IPS-20b (cell line): ENCODE results near the gene CAMK1D.

Experiments used
- H3K27ac ChIP-seq: one replicate; pipeline ENCODE4 v1.5.1; 2013; ENCODE audit warnings: low read length
- H3K27me3 ChIP-seq: 2 replicates; pipeline ENCODE4 v1.6.1; 2013; ENCODE audit warnings: mild to moderate bottlenecking, low read length, inconsistent platforms; ENCODE audit not compliant: insufficient read depth
- H3K36me3 ChIP-seq: 2 replicates; pipeline ENCODE4 v1.6.1; 2013; ENCODE audit warnings: low read depth, mild to moderate bottlenecking, inconsistent platforms, low read length, moderate library complexity; ENCODE audit not compliant: insufficient read depth
- H3K4me1 ChIP-seq: 2 replicates; pipeline ENCODE4 v1.6.1; 2013; ENCODE audit warnings: mild to moderate bottlenecking, control low read depth, inconsistent platforms, low read length, moderate library complexity; ENCODE audit not compliant: insufficient read depth
- H3K4me3 ChIP-seq: 2 replicates; pipeline ENCODE4 v1.5.1; 2013; ENCODE audit warnings: mild to moderate bottlenecking, low read length, inconsistent platforms
- H3K9ac ChIP-seq: 2 replicates; pipeline ENCODE4 v1.6.1; 2013; ENCODE audit warnings: low read depth, mild to moderate bottlenecking, inconsistent platforms, low read length, moderate library complexity
- H3K9me3 ChIP-seq: 2 replicates; pipeline ENCODE4 v1.6.1; 2013; ENCODE audit warnings: mild to moderate bottlenecking, low read depth, low read length, inconsistent platforms; ENCODE audit not compliant: insufficient read depth

The CAMK1D gene

GRCh38 chr10:12838995-12839927 lies 489.9 kb downstream of the CAMK1D start:
- Histone ChIP-seq H3K27me3 (no peaks in the 10 kb centered on the region), H3K36me3 (no peaks in the 10 kb centered on the region), H3K4me3 (no peak overlapping the region), H3K4me1 (peaks cover 4% of the 10 kb centered on the region; the same call in 1 of the 2 replicates), H3K9me3 (no peaks in the 10 kb centered on the region), H3K27ac (no peak overlapping the region), H3K9ac (no peak overlapping the region)

- Histone ChIP-seq H3K36me3 (no peaks in the 10 kb centered on the region), H3K4me1 (peaks cover 7% of the 10 kb centered on the region), H3K4me3 (no peak overlapping the region), H3K27me3 (no peaks in the 10 kb centered on the region), H3K9me3 (no peaks in the 10 kb centered on the region), H3K9ac (no peak overlapping the region), H3K27ac (no peak overlapping the region)
These were observed 490.7 kb downstream of the CAMK1D start for GRCh38 chr10:12839941-12840611.

- no peak overlapping the region for H3K4me3 ChIP-seq
- peaks cover 7% of the 10 kb centered on the region for H3K4me1 ChIP-seq
- no peak overlapping the region for H3K27ac ChIP-seq
- no peak overlapping the region for H3K9ac ChIP-seq
- H3K9me3 ChIP-seq: no peaks in the 10 kb centered on the region
- no peaks in the 10 kb centered on the region for H3K27me3 ChIP-seq
- H3K36me3 ChIP-seq: no peaks in the 10 kb centered on the region
These were observed 492.1 kb downstream of the CAMK1D start for GRCh38 chr10:12841426-12841825.

- peaks cover 7% of the 10 kb centered on the region for H3K4me1 ChIP-seq
- no peak overlapping the region for H3K4me3 ChIP-seq
- no peaks in the 10 kb centered on the region for H3K9me3 ChIP-seq
- H3K36me3 ChIP-seq: no peaks in the 10 kb centered on the region
- no peaks in the 10 kb centered on the region for H3K27me3 ChIP-seq
- H3K9ac ChIP-seq: no peak overlapping the region
- H3K27ac ChIP-seq: no peak overlapping the region
These were observed 492.5 kb downstream of the CAMK1D start for GRCh38 chr10:12841826-12842225.

- no peaks in the 10 kb centered on the region for H3K36me3 ChIP-seq
- H3K9me3 ChIP-seq: no peaks in the 10 kb centered on the region
- H3K4me1 ChIP-seq: peaks cover 7% of the 10 kb centered on the region
- no peak overlapping the region for H3K4me3 ChIP-seq
- H3K27me3 ChIP-seq: no peaks in the 10 kb centered on the region
- H3K9ac ChIP-seq: no peak overlapping the region
- H3K27ac ChIP-seq: no peak overlapping the region
These were observed 493.0 kb downstream of the CAMK1D start for GRCh38 chr10:12842310-12842709.

- Histone ChIP-seq H3K27me3 (no peaks in the 10 kb centered on the region), H3K9me3 (no peaks in the 10 kb centered on the region), H3K27ac (no peak overlapping the region), H3K36me3 (no peaks in the 10 kb centered on the region), H3K4me3 (no peak overlapping the region), H3K4me1 (peaks cover 7% of the 10 kb centered on the region), H3K9ac (no peak overlapping the region)
These were observed 494.1 kb downstream of the CAMK1D start for GRCh38 chr10:12843296-12843945.

GRCh38 chr10:12844811-12845483 lies 495.6 kb downstream of the CAMK1D start:
- Histone ChIP-seq H3K9me3 (no peaks in the 10 kb centered on the region), H3K27ac (no peak overlapping the region), H3K27me3 (no peaks in the 10 kb centered on the region), H3K4me3 (no peak overlapping the region), H3K9ac (no peak overlapping the region), H3K4me1 (peaks cover 4% of the 10 kb centered on the region), H3K36me3 (no peaks in the 10 kb centered on the region)

- no peaks in the 10 kb centered on the region for H3K36me3 ChIP-seq
- no peak overlapping the region for H3K9ac ChIP-seq
- no peak overlapping the region for H3K4me3 ChIP-seq
- H3K27ac ChIP-seq: no peak overlapping the region
- no peaks in the 10 kb centered on the region for H3K9me3 ChIP-seq
- peaks cover 3% of the 10 kb centered on the region; the same call in 1 of the 2 replicates for H3K4me1 ChIP-seq
- H3K27me3 ChIP-seq: no peaks in the 10 kb centered on the region
These were observed 497.4 kb downstream of the CAMK1D start for GRCh38 chr10:12846718-12847117.

- no peaks in the 10 kb centered on the region for H3K27me3 ChIP-seq
- H3K27ac ChIP-seq: no peak overlapping the region
- H3K4me1 ChIP-seq: peaks cover 3% of the 10 kb centered on the region; the same call in 1 of the 2 replicates
- H3K36me3 ChIP-seq: no peaks in the 10 kb centered on the region
- no peaks in the 10 kb centered on the region for H3K9me3 ChIP-seq
- no peak overlapping the region for H3K4me3 ChIP-seq
- H3K9ac ChIP-seq: no peak overlapping the region
These were observed 498.1 kb downstream of the CAMK1D start for GRCh38 chr10:12847361-12847975.

- H3K27me3 ChIP-seq: no peaks in the 10 kb centered on the region
- no peaks in the 10 kb centered on the region for H3K36me3 ChIP-seq
- H3K27ac ChIP-seq: no peak overlapping the region
- H3K4me1 ChIP-seq: peaks cover 3% of the 10 kb centered on the region; the same call in 1 of the 2 replicates
- no peak overlapping the region for H3K9ac ChIP-seq
- no peak overlapping the region for H3K4me3 ChIP-seq
- no peaks in the 10 kb centered on the region for H3K9me3 ChIP-seq
These were observed 499.3 kb downstream of the CAMK1D start for GRCh38 chr10:12848439-12849173.
